Measurements from ENCODE around the gene TMEM43.

TMEM43 gene

DNA sequence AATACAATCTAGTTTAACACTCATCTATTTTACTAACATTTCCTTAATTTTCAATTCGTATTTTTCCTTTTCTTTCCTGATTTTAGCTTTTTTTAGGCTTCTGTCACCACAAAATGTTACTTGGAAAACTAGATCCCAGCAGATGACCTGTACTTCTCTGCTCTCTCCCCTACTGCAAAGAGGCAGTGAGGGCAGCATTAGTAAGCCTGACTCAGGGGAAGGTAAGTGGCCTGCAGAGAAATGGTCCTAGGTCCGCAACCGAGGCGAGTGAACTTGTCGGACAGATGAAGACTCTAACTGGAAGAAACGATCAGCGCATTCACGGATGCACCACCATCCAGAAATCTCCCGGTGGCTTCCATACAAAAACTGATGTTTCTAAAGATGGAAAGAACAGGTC, 20.4 kb downstream of the TMEM43 start:
- TF ChIP-seq, protein P1, sequence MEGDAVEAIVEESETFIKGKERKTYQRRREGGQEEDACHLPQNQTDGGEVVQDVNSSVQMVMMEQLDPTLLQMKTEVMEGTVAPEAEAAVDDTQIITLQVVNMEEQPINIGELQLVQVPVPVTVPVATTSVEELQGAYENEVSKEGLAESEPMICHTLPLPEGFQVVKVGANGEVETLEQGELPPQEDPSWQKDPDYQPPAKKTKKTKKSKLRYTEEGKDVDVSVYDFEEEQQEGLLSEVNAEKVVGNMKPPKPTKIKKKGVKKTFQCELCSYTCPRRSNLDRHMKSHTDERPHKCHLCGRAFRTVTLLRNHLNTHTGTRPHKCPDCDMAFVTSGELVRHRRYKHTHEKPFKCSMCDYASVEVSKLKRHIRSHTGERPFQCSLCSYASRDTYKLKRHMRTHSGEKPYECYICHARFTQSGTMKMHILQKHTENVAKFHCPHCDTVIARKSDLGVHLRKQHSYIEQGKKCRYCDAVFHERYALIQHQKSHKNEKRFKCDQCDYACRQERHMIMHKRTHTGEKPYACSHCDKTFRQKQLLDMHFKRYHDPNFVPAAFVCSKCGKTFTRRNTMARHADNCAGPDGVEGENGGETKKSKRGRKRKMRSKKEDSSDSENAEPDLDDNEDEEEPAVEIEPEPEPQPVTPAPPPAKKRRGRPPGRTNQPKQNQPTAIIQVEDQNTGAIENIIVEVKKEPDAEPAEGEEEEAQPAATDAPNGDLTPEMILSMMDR (IDR thresholded peaks at IDR 0.05; ENCODE audit: low read depth, low read length), result no peak
- no peak for DNase-seq (ENCODE audit: extremely low read depth, low read depth)

DNA sequence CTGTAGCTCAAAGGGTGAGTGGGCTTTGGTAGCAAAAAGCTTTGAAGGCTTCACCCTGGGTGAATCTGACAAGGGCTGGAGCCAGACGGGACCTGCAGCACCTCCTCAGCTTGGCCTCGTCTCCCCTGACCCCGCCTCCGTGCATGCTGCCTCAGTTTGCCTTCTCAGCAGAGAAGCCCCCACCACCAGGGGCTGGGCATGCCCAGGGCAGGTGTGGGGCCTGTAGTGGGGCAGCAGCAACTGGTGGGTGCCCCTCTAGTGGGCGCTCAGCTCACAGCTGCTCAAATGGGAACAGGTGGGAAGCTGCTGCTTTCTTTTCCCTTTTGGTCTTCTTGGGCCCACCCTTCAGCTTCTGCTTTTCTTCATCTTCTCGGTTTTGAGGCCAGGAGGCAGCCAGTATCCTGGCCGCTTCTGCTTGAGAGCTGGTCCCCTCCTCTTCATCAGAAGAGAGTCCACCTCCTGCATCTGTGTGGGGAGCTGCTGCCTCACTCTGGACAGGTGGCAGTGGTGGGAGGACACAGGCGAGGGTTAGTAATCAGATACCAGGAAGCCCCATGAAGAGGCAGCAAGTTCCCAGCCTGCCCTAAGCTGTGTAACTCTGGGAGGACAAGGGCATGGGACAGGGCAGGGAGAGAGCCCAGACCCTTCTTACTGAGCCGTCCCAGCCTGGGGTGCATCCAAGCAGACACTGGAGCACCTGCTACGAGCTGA, 21.0 kb downstream of the TMEM43 start:
- TF ChIP-seq, protein P1 (IDR thresholded peaks at IDR 0.05; ENCODE audit: low read depth, low read length), result no peak
- no peak for DNase-seq (ENCODE audit: extremely low read depth, low read depth)

DNA sequence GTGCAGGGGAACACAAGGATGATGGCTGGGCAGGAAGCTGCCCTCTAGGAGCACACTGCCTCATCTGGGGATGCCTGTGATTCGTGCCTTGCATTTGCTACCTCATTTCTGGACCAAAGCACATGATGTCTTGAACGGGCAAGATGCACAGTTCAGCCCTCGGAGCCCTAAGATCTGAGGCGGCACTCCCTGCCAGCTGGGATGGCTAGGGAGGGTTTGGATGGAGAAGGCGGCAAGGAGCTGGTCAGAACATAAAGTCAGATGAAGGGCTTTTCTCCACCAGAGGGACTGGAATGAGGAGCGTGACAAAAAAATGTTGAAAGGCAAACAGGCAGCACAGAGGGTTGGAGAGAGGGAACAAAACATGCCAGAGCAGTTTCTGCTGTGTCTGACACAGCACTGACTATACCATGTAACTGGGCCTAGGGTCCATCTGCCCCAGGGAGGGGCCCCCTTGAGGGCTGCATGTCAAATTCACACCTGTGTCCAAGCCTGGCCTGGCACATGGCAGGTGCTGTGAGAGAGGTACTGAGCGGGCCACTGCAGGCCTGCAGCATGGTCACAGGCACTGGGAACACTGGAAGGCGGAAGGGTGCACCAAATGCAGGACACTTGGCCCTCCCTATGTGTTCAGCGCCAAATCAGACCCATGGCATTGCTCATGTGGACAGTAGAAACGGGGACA, 21.7 kb downstream of the TMEM43 start:
- TF ChIP-seq, protein P1 (IDR thresholded peaks at IDR 0.05; ENCODE audit: low read depth, low read length), result no peak
- no peak for DNase-seq (ENCODE audit: extremely low read depth, low read depth)

DNA sequence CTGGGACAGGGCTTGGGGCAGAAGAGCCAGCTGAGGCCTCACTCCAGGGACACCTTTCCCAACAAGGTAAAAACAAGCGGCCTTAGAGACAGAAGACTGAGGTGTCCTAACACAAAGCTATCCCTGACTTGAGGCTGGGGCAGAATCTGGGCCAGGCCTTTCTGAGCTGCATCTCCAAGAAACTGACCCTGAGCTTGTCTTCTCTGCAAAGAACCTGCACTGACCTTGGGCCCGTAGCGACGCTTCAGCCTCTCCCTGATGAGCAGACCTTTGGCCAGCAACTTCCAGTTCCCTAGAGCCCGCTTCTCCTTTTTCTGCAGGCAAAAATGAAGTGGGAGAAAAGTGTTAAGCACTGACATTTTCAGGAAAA, 22.2 kb downstream of the TMEM43 start:
- TF ChIP-seq, protein P1 (IDR thresholded peaks at IDR 0.05; ENCODE audit: low read depth, low read length), result no peak
- no peak for DNase-seq (ENCODE audit: extremely low read depth, low read depth)

DNA sequence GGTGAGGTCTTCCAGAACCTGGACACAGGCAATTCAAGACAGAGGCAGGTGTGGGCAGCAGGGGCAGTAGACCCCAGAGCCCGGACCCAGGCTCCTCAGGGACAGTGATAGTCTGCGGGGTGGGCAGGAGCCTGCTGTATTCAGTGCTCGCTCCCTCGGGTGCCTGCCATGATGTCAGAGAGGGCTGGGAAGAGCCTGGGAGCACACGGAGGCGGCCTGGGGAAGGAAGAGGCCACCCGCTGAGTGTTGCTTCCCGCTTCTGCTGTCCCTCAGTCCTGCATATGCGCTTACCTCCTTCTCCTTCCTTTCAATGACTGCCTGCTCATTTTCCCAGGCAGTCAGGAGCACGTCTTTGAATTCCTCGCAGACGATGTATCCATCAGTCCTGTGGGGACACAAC, 22.8 kb downstream of the TMEM43 start:
- DNase-seq (ENCODE audit: extremely low read depth, low read depth), result no peak
- TF ChIP-seq, protein P1 (IDR thresholded peaks at IDR 0.05; ENCODE audit: low read depth, low read length), result no peak

DNA sequence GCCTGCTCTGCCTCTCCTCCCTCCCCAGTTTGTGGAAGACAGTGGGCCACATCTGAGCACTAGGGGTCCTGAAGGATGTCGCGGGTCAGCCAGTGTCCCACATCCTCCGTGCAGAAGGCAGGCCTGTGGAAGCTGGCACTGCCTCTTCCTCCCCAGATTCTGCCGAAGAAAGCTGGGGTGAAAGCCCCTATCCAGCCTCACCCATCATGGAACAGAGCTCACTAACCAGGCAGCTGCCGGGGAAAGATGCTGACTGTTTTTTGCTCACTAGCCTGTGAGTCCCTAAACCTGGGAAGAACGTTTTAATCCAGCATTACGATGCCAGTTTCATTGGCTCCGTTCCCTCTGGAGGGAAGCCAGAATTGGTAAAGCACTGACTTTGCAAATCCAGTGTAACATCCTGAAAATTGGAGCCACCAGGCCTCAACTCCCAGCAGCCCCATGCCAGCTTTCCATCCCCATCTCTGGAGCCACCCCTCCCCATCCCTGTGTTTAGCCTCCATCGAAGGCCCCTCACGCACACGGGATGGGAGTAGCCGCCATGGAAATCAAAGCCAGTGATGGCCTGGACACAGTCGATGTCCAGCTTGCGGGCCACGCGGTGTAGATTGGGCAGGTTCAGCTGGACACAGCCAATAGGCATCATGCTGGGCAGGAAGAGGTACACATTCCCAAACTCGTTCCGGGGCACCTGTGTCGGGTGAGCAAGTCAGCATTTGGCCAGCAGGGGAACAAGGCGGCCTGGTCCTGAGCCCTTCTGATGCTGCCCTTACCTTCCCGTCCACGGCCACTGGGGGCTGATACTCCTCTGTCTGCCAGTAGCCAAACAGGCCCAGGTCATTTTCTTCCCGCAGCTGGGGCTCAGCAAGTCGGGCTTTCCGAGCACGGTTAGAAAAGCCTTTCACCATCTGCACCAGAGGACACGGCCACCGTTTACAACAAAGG, 23.5 kb downstream of the TMEM43 start:
- no peak for DNase-seq (ENCODE audit: extremely low read depth, low read depth)
- TF ChIP-seq, protein P1 (IDR thresholded peaks at IDR 0.05; ENCODE audit: low read depth, low read length), result no peak

Data from AG09319 (cell line).